IMR-90 (cell line): ENCODE results near the gene GPC5.

Experiments used
- CTCF ChIP-seq: conservative IDR thresholded peaks from 2 replicates; pipeline ENCODE4 v1.5.1; 2012; ENCODE audit warnings: mild to moderate bottlenecking, low read depth, low read length, improper control_type of control experiment
- RFX5 ChIP-seq: IDR thresholded peaks from 2 replicates; pipeline ENCODE4 v1.8.0; 2012; ENCODE audit warnings: low read depth, mild to moderate bottlenecking, low read length, moderate library complexity
- TF ChIP-seq, protein P1 (sequence below): fragments of 150-350 bp; IDR thresholded peaks from 2 replicates; pipeline ENCODE4 v1.6.1; 2017; ENCODE audit warnings: mild to moderate bottlenecking, antibody characterized with exemption, low read length, low read depth

- TF ChIP-seq CTCF, result no peak
- TF ChIP-seq RFX5, result no peak
- TF ChIP-seq, protein P1, sequence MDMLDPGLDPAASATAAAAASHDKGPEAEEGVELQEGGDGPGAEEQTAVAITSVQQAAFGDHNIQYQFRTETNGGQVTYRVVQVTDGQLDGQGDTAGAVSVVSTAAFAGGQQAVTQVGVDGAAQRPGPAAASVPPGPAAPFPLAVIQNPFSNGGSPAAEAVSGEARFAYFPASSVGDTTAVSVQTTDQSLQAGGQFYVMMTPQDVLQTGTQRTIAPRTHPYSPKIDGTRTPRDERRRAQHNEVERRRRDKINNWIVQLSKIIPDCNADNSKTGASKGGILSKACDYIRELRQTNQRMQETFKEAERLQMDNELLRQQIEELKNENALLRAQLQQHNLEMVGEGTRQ, result no peak
Observed at GRCh38 chr13:92734068-92734467, 1335.6 kb downstream of the GPC5 start.
